ENCODE data around the gene RNFT1. TPM values are rescaled to one million over a fixed set of nuclear protein-coding genes. Genes with fewer than 3 reads are reported as not detected.
"Not testable (repeated sequence)": the region's sequence is repeated elsewhere in the genome, so short reads cannot be mapped to it uniquely, and the experiment has no call there.

RNFT1 gene
- total and polyA plus RNA-seq, 2 donors (not counting 3 experiments of a cell fraction or from before 2014, with no cell fraction given) = 10.7 to 16.2 TPM

DNA sequence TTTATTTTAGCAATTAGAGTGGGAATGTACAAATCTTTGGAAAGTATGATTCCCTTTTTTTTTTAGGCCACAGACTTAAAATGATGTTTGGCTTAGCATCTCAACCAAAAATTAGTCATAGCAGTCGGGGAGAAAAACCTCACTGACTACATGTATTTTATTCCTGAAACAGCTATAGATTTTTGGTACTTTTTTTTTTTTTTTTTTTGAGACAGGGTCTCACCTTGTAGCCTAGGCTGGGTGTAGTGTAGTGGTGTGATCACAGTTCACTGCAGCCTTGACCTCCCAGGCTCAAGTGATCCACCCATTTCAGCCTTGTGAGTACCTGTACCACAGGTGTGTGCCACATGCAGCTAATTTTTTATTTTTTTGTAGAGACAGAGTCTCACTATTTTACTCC is 23.4 kb downstream of the RNFT1 start:
- H3K27me3 ChIP-seq (ENCODE audit: control insufficient read depth in 2 of 2, insufficient read depth in 2 of 2, low read length in 2 of 2) = no peaks in the 10 kb centered on the region
- FAIRE-seq (no peak), DNase-seq (ENCODE audit: low read depth, low spot score) (no peak)
- H3K36me3 ChIP-seq (ENCODE audit: control insufficient read depth in 2 of 2, extremely low read depth in 1 of 2, insufficient read depth in 2 of 2, low read length in 2 of 2) = peaks cover 0 to 4% of the 10 kb centered on the region in 2 experiments
- H3K9ac ChIP-seq (replicated peaks; ENCODE audit: extremely low read depth, insufficient read depth, low read length) = no peak overlapping the region
- ChIA-PET POLR2A (no interaction called here), CTCF (interaction anchor here (2.2 kb wide), 1 partner anchor 27 kb away, joined by 8 read pairs; no protein-coding TSS in a partner anchor)
- no peaks in the 10 kb centered on the region for H3K79me2 ChIP-seq (ENCODE audit: control insufficient read depth, insufficient read depth, low read length)
- H3K9me1 ChIP-seq (replicated peaks; ENCODE audit: control insufficient read depth, extremely low read depth, insufficient read depth, low read length) = no peaks in the 10 kb centered on the region
- no peak overlapping the region for H3K4me3 ChIP-seq (replicated peaks in 1 of 3; ENCODE audit: insufficient read depth in 1 of 3, low read depth in 1 of 3, low read length in 3 of 3)
- dilution Hi-C loops (cut with MboI; ENCODE audit: extremely low pct_ligation_motif_present, low sequenced_read_pairs) (no loop called here), intact Hi-C loops (cut with micrococcal nuclease) (no loop called here)
- TF ChIP-seq, protein P1, sequence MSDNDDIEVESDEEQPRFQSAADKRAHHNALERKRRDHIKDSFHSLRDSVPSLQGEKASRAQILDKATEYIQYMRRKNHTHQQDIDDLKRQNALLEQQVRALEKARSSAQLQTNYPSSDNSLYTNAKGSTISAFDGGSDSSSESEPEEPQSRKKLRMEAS (IDR thresholded peaks at IDR 0.05; ENCODE audit: insufficient read depth, insufficient read length) = no peak
- no peak for TF ChIP-seq FOS (IDR thresholded peaks at IDR 0.05; ENCODE audit: borderline replicate concordance, insufficient read depth, low read length)
- no peak for TF ChIP-seq EZH2 (IDR thresholded peaks at IDR 0.05; ENCODE audit: borderline replicate concordance, low read depth, low read length, severe bottlenecking)
- TF ChIP-seq JUN (IDR thresholded peaks at IDR 0.05; ENCODE audit: borderline replicate concordance, insufficient read depth, insufficient read length, low read depth) = no peak
- no peaks in the 10 kb centered on the region for H3K9me3 ChIP-seq (replicated peaks; ENCODE audit: control insufficient read depth, insufficient read depth, low read length)
- no peak overlapping the region for H2AFZ ChIP-seq (ENCODE audit: low read depth, low read length)
- no TSS peak for BruUV-seq (replicated peaks)
- H3K4me1 ChIP-seq (ENCODE audit: control insufficient read depth, extremely low read depth, insufficient read depth, low read length) = no peaks in the 10 kb centered on the region
- no peaks in the 10 kb centered on the region for H4K20me1 ChIP-seq (replicated peaks; ENCODE audit: control insufficient read depth, extremely low read depth, insufficient read depth, low read length)
- no peak overlapping the region for H3K4me2 ChIP-seq (ENCODE audit: insufficient read depth, low read length)
- H3K27ac ChIP-seq (ENCODE audit: insufficient read depth, low read depth, low read length) = no peak overlapping the region

DNA sequence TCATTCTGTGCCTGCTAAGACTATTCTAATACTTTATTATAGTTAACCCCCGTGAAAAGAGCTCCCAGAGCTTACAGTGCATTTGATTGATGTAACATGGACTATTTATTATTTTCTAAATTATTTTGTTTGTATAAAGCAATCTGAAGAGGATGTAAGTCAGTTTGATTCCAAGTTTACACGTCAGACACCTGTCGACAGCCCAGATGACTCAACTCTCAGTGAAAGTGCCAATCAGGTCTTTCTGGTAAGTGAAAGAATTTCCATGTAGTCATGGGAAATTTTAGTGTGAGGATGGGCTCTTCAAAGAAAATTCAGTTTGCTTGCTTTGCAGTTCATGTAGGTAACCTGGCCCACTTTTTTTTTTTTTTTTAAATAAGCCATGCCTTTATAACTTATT is 23.8 kb downstream of the RNFT1 start:
- H3K4me2 ChIP-seq (ENCODE audit: insufficient read depth, low read length); H3K9me1 ChIP-seq (replicated peaks; ENCODE audit: control insufficient read depth, extremely low read depth, insufficient read depth, low read length); H3K9me3 ChIP-seq (replicated peaks; ENCODE audit: control insufficient read depth, insufficient read depth, low read length); POLR2A ChIA-PET; H3K9ac ChIP-seq (replicated peaks; ENCODE audit: extremely low read depth, insufficient read depth, low read length); intact Hi-C loops (cut with micrococcal nuclease); H3K36me3 ChIP-seq (ENCODE audit: control insufficient read depth in 2 of 2, extremely low read depth in 1 of 2, insufficient read depth in 2 of 2, low read length in 2 of 2); H3K27me3 ChIP-seq (ENCODE audit: control insufficient read depth in 2 of 2, insufficient read depth in 2 of 2, low read length in 2 of 2); H3K79me2 ChIP-seq (ENCODE audit: control insufficient read depth, insufficient read depth, low read length); H3K4me3 ChIP-seq (replicated peaks in 1 of 3; ENCODE audit: insufficient read depth in 1 of 3, low read depth in 1 of 3, low read length in 3 of 3); H2AFZ ChIP-seq (ENCODE audit: low read depth, low read length); BruUV-seq (replicated peaks); H3K27ac ChIP-seq (ENCODE audit: insufficient read depth, low read depth, low read length); FAIRE-seq; H4K20me1 ChIP-seq (replicated peaks; ENCODE audit: control insufficient read depth, extremely low read depth, insufficient read depth, low read length); DNase-seq (ENCODE audit: low read depth, low spot score); H3K4me1 ChIP-seq (ENCODE audit: control insufficient read depth, extremely low read depth, insufficient read depth, low read length); dilution Hi-C loops (cut with MboI; ENCODE audit: extremely low pct_ligation_motif_present, low sequenced_read_pairs): not testable (repeated sequence)
- CTCF ChIA-PET = interaction anchor here (2.2 kb wide), 1 partner anchor 26 kb away, joined by 8 read pairs; no protein-coding TSS in a partner anchor

- CTCF ChIA-PET = interaction anchor here (0.8 to 3.1 kb wide), 2 partner anchors 11 to 19 kb away, joined by 3 to 12 read pairs; no protein-coding TSS in a partner anchor
- H3K27me3 ChIP-seq (ENCODE audit: control insufficient read depth in 2 of 2, insufficient read depth in 2 of 2, low read length in 2 of 2); H2AFZ ChIP-seq (ENCODE audit: low read depth, low read length); DNase-seq (ENCODE audit: low read depth, low spot score); H3K9ac ChIP-seq (replicated peaks; ENCODE audit: extremely low read depth, insufficient read depth, low read length); POLR2A ChIA-PET; H3K4me2 ChIP-seq (ENCODE audit: insufficient read depth, low read length); H3K27ac ChIP-seq (ENCODE audit: insufficient read depth, low read depth, low read length); H4K20me1 ChIP-seq (replicated peaks; ENCODE audit: control insufficient read depth, extremely low read depth, insufficient read depth, low read length); H3K36me3 ChIP-seq (ENCODE audit: control insufficient read depth in 2 of 2, extremely low read depth in 1 of 2, insufficient read depth in 2 of 2, low read length in 2 of 2); H3K9me1 ChIP-seq (replicated peaks; ENCODE audit: control insufficient read depth, extremely low read depth, insufficient read depth, low read length); BruUV-seq (replicated peaks); dilution Hi-C loops (cut with MboI; ENCODE audit: extremely low pct_ligation_motif_present, low sequenced_read_pairs); H3K79me2 ChIP-seq (ENCODE audit: control insufficient read depth, insufficient read depth, low read length); intact Hi-C loops (cut with micrococcal nuclease); H3K4me1 ChIP-seq (ENCODE audit: control insufficient read depth, extremely low read depth, insufficient read depth, low read length); H3K9me3 ChIP-seq (replicated peaks; ENCODE audit: control insufficient read depth, insufficient read depth, low read length); H3K4me3 ChIP-seq (replicated peaks in 1 of 3; ENCODE audit: insufficient read depth in 1 of 3, low read depth in 1 of 3, low read length in 3 of 3): not testable (repeated sequence)
- FAIRE-seq = peak; percentile 40
Measured at GRCh38 chr17:59933317-59933716, 31.2 kb downstream of the RNFT1 start.

- POLR2A ChIA-PET; CTCF ChIA-PET; intact Hi-C loops (cut with micrococcal nuclease); H2AFZ ChIP-seq (ENCODE audit: low read depth, low read length); H3K4me3 ChIP-seq (replicated peaks in 1 of 3; ENCODE audit: insufficient read depth in 1 of 3, low read depth in 1 of 3, low read length in 3 of 3); dilution Hi-C loops (cut with MboI; ENCODE audit: extremely low pct_ligation_motif_present, low sequenced_read_pairs); H3K9me3 ChIP-seq (replicated peaks; ENCODE audit: control insufficient read depth, insufficient read depth, low read length); H3K4me2 ChIP-seq (ENCODE audit: insufficient read depth, low read length); H4K20me1 ChIP-seq (replicated peaks; ENCODE audit: control insufficient read depth, extremely low read depth, insufficient read depth, low read length); H3K27ac ChIP-seq (ENCODE audit: insufficient read depth, low read depth, low read length); H3K4me1 ChIP-seq (ENCODE audit: control insufficient read depth, extremely low read depth, insufficient read depth, low read length); FAIRE-seq; H3K79me2 ChIP-seq (ENCODE audit: control insufficient read depth, insufficient read depth, low read length); H3K36me3 ChIP-seq (ENCODE audit: control insufficient read depth in 2 of 2, extremely low read depth in 1 of 2, insufficient read depth in 2 of 2, low read length in 2 of 2); BruUV-seq (replicated peaks); DNase-seq (ENCODE audit: low read depth, low spot score); H3K27me3 ChIP-seq (ENCODE audit: control insufficient read depth in 2 of 2, insufficient read depth in 2 of 2, low read length in 2 of 2); H3K9me1 ChIP-seq (replicated peaks; ENCODE audit: control insufficient read depth, extremely low read depth, insufficient read depth, low read length); H3K9ac ChIP-seq (replicated peaks; ENCODE audit: extremely low read depth, insufficient read depth, low read length): not testable (repeated sequence)
Measured at GRCh38 chr17:59930768-59931167, 33.8 kb downstream of the RNFT1 start.
